GM19193 (cell line): ENCODE results near the gene MCOLN1.

Source experiments
- POLR2A ChIP-seq: IDR thresholded peaks from 4 replicates; pipeline ENCODE4 v1.6.1; 2011; ENCODE audit not compliant: insufficient read depth, insufficient read length; ENCODE audit errors: extremely low read depth

MCOLN1 gene

GRCh38 chr19:7489609-7490044 lies 32.8 kb upstream of the MCOLN1 start:
- TF ChIP-seq POLR2A: no peak

- TF ChIP-seq POLR2A: no peak
Observed at GRCh38 chr19:7492142-7492541, 30.3 kb upstream of the MCOLN1 start.

- no peak for TF ChIP-seq POLR2A
Observed at GRCh38 chr19:7492558-7492957, 29.9 kb upstream of the MCOLN1 start.

GRCh38 chr19:7494416-7495098 lies 27.9 kb upstream of the MCOLN1 start:
- no peak for TF ChIP-seq POLR2A

- no peak for TF ChIP-seq POLR2A
Observed at GRCh38 chr19:7497292-7497691, 25.1 kb upstream of the MCOLN1 start.

GRCh38 chr19:7500811-7501450 lies 21.5 kb upstream of the MCOLN1 start:
- TF ChIP-seq POLR2A: no peak

GRCh38 chr19:7502552-7502951 lies 19.9 kb upstream of the MCOLN1 start:
- no peak for TF ChIP-seq POLR2A

- TF ChIP-seq POLR2A: no peak
Observed at GRCh38 chr19:7504684-7505083, 17.7 kb upstream of the MCOLN1 start.

- TF ChIP-seq POLR2A: no peak
Observed at GRCh38 chr19:7505288-7505681, 17.1 kb upstream of the MCOLN1 start.

GRCh38 chr19:7505682-7506384 lies 16.6 kb upstream of the MCOLN1 start:
- TF ChIP-seq POLR2A: no peak

GRCh38 chr19:7506385-7507328 lies 15.8 kb upstream of the MCOLN1 start:
- TF ChIP-seq POLR2A: no peak

GRCh38 chr19:7507884-7508283 lies 14.5 kb upstream of the MCOLN1 start:
- no peak for TF ChIP-seq POLR2A

GRCh38 chr19:7509625-7510024 lies 12.8 kb upstream of the MCOLN1 start:
- no peak for TF ChIP-seq POLR2A

GRCh38 chr19:7512400-7512851 lies 10.0 kb upstream of the MCOLN1 start:
- no peak for TF ChIP-seq POLR2A

- no peak for TF ChIP-seq POLR2A
Observed at GRCh38 chr19:7513809-7514642, 8.4 kb upstream of the MCOLN1 start.
